HG03558 (cell line): ENCODE data around the gene RTL1.

ENCODE experiments used
- ATAC-seq: cut with Tn5 transposase; IDR thresholded peaks from one replicate; pipeline ENCODE4 v1.9.1; 2021; ENCODE audit warnings: moderate number of reproducible peaks; ENCODE audit not compliant: unreplicated experiment; ENCODE audit errors: extremely low read depth

Gene RTL1

GRCh38 chr14:100903672-100904185 is at the start of gene RTL1:
Gene RTL1 (minus strand): TSS chr14:100903722. CDS start chr14:100884788, 18,934 bp downstream.
- ATAC-seq, result no peak

- ATAC-seq, result no peak
Measured at GRCh38 chr14:100950024-100950423, 46.5 kb upstream of the RTL1 start.

- no peak for ATAC-seq
Measured at GRCh38 chr14:100944052-100944451, 40.5 kb upstream of the RTL1 start.

GRCh38 chr14:100930270-100930669 is 26.7 kb upstream of the RTL1 start:
- ATAC-seq, result no peak

- ATAC-seq, result no peak
Measured at GRCh38 chr14:100915560-100915959, 12.0 kb upstream of the RTL1 start.

GRCh38 chr14:100914597-100915021 is 11.1 kb upstream of the RTL1 start:
- ATAC-seq, result no peak

GRCh38 chr14:100911665-100912316 is 8.3 kb upstream of the RTL1 start:
- no peak for ATAC-seq

GRCh38 chr14:100910888-100911664 is 7.6 kb upstream of the RTL1 start:
- no peak for ATAC-seq

- ATAC-seq, result no peak
Measured at GRCh38 chr14:100909439-100909838, 5.9 kb upstream of the RTL1 start.

GRCh38 chr14:100907240-100907639 is 3.7 kb upstream of the RTL1 start:
- ATAC-seq, result no peak

GRCh38 chr14:100906420-100906819 is 2.9 kb upstream of the RTL1 start:
- ATAC-seq, result no peak

- ATAC-seq, result no peak
Measured at GRCh38 chr14:100905166-100905565, 1.6 kb upstream of the RTL1 start.

- ATAC-seq, result no peak
Measured at GRCh38 chr14:100904307-100905087, 975 bp upstream of the RTL1 start.

- no peak for ATAC-seq
Measured at GRCh38 chr14:100903134-100903468, 421 bp downstream of the RTL1 start.

- no peak for ATAC-seq
Measured at GRCh38 chr14:100902295-100903133, 1.0 kb downstream of the RTL1 start.

GRCh38 chr14:100901391-100902183 is 1.9 kb downstream of the RTL1 start:
- no peak for ATAC-seq

- ATAC-seq, result no peak
Measured at GRCh38 chr14:100900837-100901390, 2.6 kb downstream of the RTL1 start.

- no peak for ATAC-seq
Measured at GRCh38 chr14:100899884-100900771, 3.4 kb downstream of the RTL1 start.
